COLO829 (cell line): Measurements from ENCODE around the gene SLC6A9.

ENCODE experiments used
- DNase-seq: peaks from one replicate; pipeline ENCODE4 v3.0.0; 2012; ENCODE audit warnings: low spot score

Gene SLC6A9

DNA sequence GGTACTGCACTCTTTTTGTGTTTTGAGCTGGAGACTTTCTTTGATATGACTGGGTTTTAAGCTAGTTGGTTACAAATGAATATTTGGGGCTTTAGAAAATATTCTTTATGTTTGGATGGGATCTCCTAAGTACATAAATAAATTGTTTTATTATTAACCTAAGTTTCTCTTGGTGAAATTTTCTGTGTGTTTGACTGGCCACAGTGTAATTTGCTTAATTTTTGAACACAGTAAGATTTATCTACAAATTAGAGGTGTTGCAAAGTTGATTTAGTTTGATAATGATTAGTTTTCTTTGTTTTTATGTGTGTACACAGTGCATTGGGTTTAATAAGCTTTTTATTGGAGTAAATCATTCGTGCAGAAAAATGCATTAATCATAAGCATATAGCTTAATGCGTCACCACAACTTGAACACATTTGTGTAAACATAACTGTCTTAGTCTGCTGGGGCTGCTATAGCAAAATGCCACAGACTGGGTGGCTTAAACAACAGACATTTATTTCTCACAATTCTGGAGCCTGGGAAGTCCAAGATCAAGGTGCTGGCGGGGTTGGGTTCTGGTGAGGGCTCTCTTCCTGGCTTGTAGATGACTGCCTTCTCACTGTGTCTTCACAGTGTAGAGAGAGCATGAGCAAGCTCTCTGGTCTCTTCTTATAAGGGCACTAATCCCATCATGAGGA is 17.4 kb upstream of the SLC6A9 start:
- DNase-seq = no peak

DNA sequence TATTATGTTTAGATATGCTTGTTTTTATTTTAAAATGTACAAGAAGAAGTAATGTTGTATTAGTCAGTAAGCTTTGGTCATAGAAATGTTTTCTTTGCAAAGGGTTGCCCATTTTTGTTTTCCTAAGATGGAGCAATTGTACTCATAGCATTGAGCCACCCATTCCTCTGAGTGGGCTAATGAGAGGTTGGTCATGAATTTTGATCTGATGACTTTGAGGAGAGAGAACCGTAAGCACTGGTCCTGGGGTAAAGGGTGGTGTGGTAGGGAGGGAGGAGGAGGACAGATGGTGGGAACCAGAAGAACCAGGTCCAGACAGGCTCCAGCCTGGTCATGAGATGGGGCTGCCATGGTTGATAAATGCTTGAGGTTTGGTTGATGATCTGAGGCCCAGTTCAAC is 15.9 kb upstream of the SLC6A9 start:
- no peak for DNase-seq

DNA sequence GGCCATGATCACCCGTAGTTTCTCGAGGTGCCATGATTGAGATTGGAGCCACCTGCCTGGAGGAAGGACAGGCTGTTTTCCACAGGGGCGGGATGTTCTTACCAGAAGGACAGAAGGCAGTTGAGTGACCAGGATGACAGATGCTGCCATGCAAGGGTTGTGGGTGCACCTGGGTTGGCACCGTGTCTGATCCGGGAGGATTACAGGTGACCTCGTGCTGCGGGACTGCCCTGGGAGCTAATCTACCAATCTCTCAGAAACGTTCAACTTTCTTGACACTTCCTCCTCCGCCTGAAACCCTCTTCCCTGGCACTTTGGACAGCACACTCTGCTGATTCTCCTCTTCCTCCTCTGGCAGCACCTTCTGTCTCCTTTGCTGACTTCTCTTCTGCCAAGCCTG is 13.8 kb upstream of the SLC6A9 start:
- no peak for DNase-seq

DNA sequence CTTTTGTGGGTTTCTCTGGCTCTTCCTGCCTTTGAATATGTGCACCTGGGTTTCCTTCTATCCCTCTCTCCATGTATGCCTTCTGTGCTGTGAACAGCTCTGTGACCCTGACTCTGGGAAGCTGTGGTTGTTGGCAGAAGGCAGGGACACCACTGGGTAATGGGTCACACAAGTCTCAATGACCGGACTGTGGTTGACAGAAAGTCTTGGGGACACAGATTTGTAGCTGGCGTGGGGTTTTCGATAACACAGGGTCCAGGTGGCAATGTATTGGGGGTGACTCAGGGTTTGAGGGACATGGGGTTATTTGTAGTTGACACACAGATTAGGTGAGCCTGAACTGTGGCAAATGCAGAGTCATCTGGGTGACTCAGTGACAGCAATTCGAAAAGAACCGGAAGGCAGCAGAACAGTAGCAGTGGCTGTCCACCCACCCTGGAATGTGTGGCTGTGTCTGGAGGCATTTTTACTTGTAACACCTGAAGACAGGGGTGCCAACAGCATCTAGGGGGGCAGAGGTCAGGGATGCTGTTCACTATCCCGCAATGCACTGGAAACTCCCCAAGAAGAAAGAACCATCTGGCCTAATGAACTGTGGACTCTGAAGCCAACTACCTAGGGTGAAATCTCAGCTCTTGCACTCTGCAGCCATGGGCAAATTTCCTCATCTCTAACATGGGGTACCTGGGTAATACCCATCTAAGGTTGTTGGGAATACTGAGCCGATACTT is 13.0 kb upstream of the SLC6A9 start:
- no peak for DNase-seq

DNA sequence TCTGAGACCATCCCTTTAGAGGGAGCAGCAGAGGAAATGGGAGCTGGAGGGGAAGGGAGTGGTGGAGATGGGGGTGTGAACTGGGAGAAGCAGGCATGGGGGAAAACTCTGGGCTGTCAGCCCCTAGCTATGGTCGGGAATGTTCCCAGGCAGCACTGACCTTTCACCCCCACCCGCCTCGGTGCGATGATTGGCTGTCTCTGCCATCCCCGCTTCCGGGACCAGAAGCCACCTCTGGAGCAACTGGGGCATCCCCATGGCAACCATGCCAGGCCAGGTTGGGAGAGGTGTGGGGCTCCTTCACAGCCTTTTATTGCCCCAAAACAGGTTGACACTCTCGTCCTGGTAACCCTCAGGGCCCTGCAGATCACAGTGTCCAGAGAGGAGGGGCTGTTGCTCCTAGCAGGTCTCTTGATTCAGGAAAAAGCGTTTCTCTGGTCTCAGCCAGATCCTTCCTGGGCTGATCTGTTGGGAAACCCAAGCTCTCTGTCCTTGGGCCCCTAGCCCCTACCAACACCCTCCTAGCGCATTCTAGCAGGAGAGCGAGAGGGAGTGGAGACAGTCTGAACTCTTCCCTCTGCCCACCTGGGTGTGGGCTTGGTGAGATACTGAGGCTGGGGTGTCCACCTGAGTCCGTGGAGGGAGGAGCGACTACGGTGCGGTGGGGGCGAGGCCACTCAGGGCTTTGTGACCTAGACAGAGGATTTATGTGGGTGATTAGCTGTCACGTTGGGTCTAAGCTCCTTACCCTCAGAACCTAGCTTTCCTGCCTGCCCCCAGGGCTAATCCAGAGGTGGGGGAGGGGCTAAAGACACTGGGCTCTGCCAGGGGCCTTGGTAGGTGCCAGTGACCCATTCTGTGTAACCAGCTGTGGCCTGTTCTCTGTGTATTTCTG is 12.2 kb upstream of the SLC6A9 start:
- no peak for DNase-seq

DNA sequence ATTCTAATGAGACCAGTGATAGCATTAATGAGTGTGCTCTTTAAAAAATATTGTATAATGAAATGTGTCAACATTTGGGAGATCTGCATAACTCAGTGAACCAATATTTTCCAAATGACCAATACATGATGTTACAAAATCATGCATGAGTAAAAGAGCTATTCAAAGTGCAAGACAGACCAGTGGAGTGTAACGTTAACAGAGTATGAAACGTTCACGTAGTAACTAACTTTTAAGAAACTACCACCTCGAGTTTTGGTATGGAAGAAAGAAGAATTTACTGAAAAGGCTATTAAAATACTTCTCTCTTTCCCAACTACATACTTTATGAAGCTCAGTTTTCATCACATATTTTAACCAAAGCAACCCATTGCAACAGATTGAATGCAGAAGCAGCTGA is 9.6 kb upstream of the SLC6A9 start:
- no peak for DNase-seq

DNA sequence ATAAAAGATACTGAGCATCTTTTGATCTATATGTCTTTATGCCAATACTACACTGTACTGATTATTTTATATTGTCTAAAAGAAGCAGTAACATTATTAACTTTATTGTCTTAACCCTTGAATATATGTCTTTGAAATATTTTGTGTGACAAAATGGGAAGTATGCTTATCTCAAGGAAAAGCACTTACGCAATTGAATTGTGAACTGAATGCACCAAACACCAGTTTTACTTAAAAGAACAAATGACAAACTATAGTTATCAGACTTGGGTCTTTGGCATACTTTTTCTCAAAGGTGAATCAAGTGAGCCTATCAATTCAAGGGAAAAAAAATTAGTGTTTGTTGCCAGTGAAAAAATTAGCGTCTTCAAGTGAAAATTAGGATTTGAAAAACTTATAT is 9.2 kb upstream of the SLC6A9 start:
- no peak for DNase-seq

DNA sequence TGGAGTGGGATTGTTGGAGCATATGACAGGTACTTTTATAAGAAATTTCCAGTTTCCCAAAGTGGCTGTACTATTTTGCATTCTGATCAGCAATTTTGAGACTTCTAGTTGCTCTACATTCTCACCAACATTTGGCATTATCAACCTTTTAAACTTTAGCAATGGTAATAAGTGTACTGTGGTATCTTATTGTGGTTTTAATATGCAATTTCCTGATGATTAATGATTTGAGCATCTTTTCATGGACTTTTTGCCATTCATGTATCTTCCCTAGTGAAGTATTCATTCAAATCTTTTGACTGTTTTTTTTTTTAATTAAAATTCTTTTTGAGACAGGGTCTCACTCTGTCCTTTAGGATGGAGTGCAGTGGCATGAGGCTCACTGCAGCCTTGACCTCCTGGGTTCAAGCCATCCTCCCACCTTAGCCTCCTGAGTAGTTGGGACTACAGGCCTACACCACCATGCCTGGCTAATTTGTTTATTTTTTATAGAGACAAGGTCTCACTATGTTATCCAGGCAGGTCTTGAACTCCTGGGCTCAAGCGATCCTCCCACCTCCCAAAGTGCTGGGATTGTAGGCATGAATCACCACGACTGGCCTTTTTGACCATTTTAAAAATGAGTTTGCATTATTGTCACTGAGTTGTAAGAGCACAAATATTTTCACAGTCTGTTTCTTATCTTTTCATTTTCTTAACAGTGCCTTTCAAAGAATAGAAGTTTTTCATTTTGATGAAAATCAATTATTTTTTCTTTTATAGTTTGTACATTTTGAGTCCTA is 7.8 kb upstream of the SLC6A9 start:
- DNase-seq = no peak

DNA sequence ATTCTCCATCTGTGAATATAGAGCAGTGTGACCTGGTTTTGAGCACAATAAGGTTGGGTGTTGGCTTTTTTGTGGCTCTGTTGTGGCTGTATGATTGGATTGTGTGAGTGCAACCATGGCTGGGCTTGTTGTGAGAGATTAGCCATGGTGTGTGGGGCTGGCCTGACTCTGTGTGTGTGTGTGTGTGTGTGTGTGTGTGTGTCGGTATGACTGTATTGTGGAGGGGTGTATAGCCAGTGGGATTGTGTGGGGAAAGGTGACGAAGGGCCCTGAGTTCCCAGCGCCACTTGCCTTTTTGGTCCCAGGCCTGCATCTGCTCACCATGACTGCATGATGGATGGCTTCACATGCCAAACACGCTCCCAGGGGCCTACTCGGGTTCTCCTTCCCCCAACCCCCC is 5.9 kb upstream of the SLC6A9 start:
- DNase-seq = no peak

DNA sequence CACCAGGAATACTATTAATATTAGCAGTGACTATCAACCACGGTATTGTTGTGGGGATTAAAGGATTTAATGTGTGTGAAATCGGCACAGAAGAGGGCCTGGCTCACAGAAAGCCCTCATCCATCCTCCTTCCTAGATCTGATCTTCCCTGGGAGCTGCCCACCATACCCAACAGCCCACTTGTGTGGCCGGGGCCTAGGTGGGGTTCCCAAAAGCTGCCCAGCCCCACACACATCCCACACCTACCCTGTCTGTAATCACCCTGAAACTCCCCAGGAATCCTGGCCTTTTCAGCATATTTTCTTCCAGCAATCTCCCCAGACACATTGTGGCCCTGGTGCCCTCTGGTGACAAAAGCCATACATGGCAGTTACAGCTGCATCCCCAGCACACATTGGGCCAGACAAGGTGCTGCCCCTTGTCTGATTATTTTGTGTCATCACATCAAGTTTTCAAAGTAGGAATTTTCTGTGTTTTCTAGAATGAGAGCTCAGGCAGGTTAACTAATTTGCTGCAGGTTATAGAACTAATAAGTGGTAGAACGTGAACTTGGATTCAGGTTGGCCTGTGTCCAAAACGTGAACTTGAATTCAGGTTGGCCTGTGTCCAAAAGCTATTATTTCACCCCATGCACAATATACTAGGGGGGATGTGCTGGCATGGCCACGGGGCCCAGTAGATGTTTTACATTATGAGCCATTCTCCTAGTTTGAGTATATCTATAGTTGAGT is 5.3 kb upstream of the SLC6A9 start:
- DNase-seq = peak; percentile 50

DNA sequence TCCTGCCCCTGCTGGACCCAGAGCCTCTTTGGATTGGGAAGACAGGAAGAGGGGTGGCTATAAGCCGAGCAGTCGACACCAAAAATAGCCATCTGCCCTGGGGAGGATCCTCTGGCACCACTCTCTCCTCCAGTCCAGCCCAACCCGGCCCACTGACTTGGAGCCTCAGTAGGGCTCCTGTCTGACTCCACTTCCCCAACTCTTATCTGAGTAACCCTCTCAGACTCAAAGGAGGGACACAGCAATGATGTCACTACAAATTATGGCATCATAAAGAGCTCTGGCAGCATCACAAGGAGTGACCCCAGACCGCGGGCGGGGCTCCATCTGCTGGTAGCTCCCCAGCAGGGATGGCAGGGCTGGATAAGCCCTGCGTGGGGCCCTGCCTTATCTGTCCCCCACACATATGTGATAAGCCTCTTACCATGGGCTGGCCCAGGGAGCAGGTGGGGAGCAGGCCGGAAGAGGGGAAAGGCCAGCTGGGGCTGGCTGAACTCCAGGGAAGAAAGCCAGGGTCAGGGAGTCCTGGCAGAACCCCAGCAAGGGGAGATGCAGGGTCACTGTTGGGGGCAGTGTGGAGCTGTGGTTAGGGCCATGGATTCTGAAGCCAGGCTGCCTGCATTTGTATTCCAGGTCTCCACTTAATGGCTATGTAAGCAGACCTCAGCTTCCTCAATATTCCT is 4.6 kb upstream of the SLC6A9 start:
- no peak for DNase-seq

DNA sequence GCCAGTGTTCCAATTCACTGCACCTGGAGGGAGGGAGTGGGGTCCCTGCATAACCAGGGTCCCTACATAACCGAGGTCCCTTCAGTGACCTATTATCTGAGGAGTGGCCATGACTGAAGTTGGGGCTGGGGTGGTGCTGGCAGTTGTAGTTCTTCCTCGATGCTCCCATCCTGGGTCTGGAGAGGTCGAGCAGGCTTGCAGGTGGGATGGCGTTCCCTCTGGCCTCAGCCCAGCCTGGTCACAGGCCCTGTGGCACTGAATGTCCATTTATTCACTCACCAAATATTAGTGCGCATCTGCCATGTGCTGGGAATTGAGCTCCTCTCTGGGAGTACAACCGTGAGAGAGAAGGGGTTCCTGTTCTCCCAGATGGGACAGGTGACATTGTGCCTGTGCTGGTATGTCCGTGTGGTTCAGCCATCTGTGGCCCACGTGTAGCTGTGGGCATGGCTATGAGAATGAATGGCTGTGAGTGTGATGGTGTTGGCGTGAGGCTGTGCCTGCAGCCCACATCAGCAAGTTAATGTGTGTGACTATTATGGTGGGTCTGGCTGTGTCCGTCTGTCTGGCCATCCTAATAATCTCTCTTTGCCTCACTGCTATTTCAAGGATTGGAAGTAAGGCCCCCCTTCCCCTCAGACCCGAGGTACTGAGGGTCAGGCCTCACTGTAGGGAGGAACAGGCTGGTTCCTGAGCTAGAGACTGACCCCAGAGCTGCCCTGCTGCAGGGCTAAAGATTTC is 3.9 kb upstream of the SLC6A9 start:
- no peak for DNase-seq

DNA sequence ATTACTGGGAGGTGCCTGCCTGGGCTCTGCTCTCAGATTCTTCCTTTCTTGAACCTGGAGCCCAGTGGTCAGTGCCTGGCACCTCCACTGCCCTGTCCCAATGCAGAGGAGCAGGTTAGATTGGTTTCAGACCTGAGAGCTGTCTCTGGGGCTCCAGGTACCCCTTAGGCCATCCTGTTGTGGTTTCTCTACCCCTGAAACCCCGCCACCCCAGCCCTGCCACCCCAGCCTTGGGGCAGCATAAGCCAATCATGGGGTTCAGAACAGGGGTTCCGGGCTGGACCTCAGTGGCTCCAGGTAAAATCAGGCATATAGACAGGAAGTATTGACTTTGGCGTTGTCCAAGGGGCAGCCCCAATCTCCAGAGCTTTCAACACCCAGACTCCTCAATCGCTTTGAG is 3.2 kb upstream of the SLC6A9 start:
- no peak for DNase-seq

DNA sequence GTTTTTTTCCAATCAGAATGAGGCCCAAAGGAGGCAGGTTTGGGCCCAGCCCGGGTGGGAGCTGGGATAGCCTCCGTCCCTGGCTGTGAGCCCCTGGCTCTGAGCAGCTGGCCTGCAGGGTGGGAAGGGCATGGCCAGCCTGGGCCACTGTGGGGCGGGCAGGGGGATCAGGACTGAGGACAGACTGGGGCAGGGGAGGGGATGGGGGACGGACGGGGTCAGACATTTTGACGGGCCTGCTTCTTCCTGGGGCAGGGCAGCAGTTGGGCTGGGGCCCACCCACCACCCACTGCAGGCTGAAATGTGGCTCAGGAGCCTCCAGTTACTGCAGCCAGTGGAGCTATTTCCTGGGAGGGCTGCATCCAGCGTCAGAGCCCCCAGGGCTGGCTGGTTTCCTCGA is 2.5 kb upstream of the SLC6A9 start:
- DNase-seq = no peak

DNA sequence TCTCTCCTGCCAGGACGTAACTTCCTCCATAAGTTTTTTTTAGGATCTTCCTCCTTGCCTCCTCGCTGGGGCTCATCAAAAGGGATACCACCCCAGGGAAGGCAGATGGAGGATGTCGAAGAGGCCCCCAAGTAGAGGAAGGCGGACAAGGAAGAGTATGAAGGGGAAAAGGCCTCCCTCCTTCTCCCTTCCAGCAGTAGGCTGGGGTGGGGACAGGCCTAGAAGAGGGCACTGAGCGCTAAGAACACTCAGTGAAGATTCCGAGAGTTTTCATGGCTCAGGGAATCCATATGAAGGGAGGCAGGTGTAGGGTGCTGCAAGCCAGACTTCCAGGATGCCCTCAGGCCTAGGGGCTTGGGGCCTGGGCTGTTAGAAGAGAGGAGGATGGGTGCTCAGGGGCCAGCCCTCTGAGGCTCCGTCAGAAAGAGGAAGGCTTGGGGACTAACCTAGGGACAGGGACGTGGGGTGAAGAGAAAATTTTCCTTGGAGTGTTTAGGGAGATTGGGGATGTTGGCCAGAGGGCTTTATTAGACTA is 1.8 kb upstream of the SLC6A9 start:
- no peak for DNase-seq

DNA sequence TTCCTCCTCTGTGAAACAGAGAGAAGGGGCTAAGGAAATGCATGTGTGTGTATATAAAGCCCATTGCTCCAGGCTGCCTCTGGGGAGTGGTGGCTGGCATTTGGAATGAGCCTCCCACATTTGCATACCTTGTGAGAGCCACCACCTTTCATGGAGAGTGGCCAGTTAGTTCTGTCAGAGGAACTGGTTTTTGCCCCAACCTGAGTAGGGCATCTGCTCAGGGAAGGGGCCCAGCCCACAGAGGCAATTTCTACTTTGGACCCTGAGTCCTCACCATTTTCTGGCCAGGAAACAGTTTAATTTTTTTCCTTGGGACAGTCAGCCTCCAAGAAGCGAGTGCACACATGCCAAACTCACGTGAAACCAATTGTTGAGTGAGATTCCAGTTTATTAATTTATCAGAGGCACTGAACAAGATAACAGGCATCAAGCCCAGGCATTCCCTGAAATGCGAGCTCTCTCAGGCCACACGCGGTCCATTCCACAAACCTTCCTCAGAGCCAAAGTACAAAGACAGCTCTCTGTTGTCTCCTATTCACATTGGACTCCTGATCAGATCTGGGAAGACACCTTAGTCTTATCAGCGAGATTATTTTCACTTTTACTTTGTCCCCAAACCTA is 1.0 kb upstream of the SLC6A9 start:
- no peak for DNase-seq

DNA sequence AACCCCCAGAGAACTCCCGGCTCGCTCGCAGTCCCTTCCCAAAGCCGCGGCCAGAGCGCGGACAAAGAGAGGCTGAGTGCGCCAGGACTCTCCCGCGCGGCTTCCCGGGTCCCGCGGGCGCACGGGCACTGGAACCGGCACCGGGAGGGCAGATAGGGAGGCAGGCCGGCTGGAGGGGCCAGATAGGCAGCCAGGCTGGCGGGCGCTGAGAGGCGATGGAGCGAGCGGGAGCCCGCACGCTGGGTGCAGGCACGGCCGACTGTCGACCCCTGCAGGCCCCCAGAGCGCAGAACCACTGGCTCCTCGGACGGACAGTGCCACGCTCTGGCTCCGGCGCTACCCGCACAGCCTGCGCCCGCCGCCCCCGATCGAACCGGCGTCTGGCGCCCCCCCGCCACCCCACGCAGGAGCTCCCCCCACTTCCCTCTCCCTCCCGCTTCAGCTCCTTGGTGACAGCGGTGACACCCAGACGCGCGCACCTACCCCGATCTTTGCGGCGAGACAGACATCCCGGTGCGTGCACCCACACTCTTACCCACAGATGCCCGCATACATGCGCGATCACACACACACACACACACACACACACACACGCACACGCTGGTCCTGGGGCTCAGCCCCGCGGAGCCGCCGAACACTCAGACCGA is 534 bp downstream of the SLC6A9 start:
- no peak for DNase-seq

DNA sequence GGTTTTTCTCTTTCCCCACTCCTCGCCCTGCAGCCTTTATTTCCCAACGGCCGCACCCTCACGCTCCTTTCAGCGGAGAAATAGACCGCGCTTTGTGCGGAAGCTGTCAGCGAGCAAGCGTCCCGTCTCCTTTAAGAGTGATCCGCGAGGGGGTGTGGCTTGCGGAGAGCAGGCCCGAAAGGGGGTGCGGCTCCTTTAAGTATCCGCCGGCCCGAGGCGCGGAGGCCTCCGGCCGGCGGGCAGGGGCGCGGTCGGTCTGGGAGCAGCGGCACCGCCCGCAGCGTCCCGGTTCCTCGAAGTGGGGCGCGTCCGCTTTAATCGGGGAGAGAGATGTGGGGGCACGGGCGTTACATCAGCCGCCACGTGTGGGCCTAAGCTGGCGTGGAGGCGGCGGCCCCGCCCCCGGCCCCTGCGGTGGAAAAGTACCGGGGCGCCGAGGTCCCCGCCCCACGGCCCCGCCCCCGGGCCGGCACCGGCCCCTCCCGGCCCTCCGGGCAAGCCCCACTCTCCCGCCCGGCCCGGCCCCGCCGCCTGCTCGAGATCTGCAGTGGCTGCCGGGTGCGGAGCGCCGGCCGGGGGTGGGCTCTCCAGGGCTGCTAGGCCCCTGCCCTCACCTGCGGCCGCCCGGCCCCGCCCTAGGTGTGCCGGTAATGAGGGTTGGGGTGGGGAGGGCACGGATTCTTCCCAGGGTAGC is 1.2 kb downstream of the SLC6A9 start:
- DNase-seq = peak; percentile 88
